ENCODE data around the gene DHRS3. TPM values are rescaled to one million over a fixed set of nuclear protein-coding genes. Genes with fewer than 3 reads are reported as not detected.

The DHRS3 gene
- total RNA-seq, 1 experiment from 2014 or later = 54.5 TPM

GRCh38 chr1:12634696-12635202 lies 16.7 kb upstream of the DHRS3 start:
- Histone ChIP-seq H3K23me2 (ENCODE audit: insufficient read length, low read depth, low read length, poor library complexity, severe bottlenecking) (no peaks in the 10 kb centered on the region), H3K4ac (ENCODE audit: low read depth, low read length) (no peak overlapping the region), H3K14ac (ENCODE audit: insufficient read depth, low read length) (no peak overlapping the region), H4K5ac (ENCODE audit: insufficient read length, low read depth, low read length) (no peak overlapping the region), H2BK15ac (ENCODE audit: low read depth, low read length) (no peak overlapping the region), H3K79me1 (ENCODE audit: insufficient read depth, low read depth, low read length, poor library complexity, severe bottlenecking) (no peaks in the 10 kb centered on the region), H4K91ac (ENCODE audit: insufficient read length, low read depth, low read length) (no peak overlapping the region), H2BK12ac (ENCODE audit: insufficient read length, low read depth, low read length) (no peak overlapping the region), H3K27ac (ENCODE audit: insufficient read length, low read depth, low read length) (no peak overlapping the region), H3K4me1 (ENCODE audit: insufficient read depth, low read length) (peaks cover 5% of the 10 kb centered on the region; the same call in 1 of the 2 replicates), H3K23ac (ENCODE audit: insufficient read length, low read depth, low read length) (no peak overlapping the region), H2BK120ac (ENCODE audit: low read depth, low read length, poor library complexity, severe bottlenecking) (no peak overlapping the region), H3K18ac (ENCODE audit: insufficient read length, low read depth, low read length) (no peak overlapping the region), H2BK5ac (ENCODE audit: insufficient read length, low read length) (no peak overlapping the region), H4K8ac (replicated peaks; ENCODE audit: insufficient read length, low read depth, low read length) (no peak overlapping the region), H3K79me2 (ENCODE audit: insufficient read depth, low read length) (no peaks in the 10 kb centered on the region), H3K27me3 (ENCODE audit: insufficient read depth, low read length) (no peaks in the 10 kb centered on the region), H3K9me3 (ENCODE audit: control insufficient read depth, low read depth, low read length) (peaks cover 7% of the 10 kb centered on the region), H2AFZ (ENCODE audit: low read length) (no peak overlapping the region), H3K56ac (ENCODE audit: insufficient read length, low read depth, low read length) (no peak overlapping the region), H3K9ac (ENCODE audit: extremely low read depth, insufficient read length, low read length) (no peak overlapping the region), H4K20me1 (ENCODE audit: control insufficient read depth, insufficient read depth, insufficient read length) (no peaks in the 10 kb centered on the region), H3K4me2 (ENCODE audit: insufficient read depth, insufficient read length, low read length) (no peak overlapping the region), H3T11ph (ENCODE audit: low read length) (no peak overlapping the region), H2AK5ac (ENCODE audit: insufficient read length, low read length) (no peak overlapping the region), H2BK20ac (ENCODE audit: low read depth, low read length, poor library complexity, severe bottlenecking) (no peak overlapping the region)
- Mint-ChIP-seq H3K9me3 (peaks cover 23 to 24% of the 10 kb centered on the region in 2 experiments), H3K27me3 (ENCODE audit: low read depth) (no peaks in the 10 kb centered on the region; the same call in 1 of the 2 replicates), H3K27ac (peak overlapping the region in 2 of 3 experiments; percentile 62 to 69; a peak in 3 of 7 replicates), H3K4me3 (no peak overlapping the region), H3K4me1 (peaks cover 48 to 50% of the 10 kb centered on the region in 2 experiments), H3K36me3 (ENCODE audit: insufficient read depth in 1 of 3, low read depth in 3 of 3) (peaks cover 7 to 19% (median 13%) of the 10 kb centered on the region in 3 experiments)
- TF ChIP-seq CTCF (conservative IDR thresholded peaks at IDR 0.05) = no peak
- WGBS (ENCODE audit: extremely low coverage, insufficient read length, low lambda C conversion rate) = no CpG with 5 or more reads among the region's 18 CpGs
- peak; percentile 49 for DNase-seq

Measured in H9 (cell line).